NCI-H1092 treated with DMSO at 0.1 percent for 48 hours (cell line): ENCODE results near the gene WNT7A.
A peak's percentile ranks its signal among the peaks of the same experiment; 100 is the strongest.

ENCODE experiments used
- DNase-seq: peaks from one replicate; lab custom pipeline; 2025; lab: John Stamatoyannopoulos, UW

The WNT7A gene

GRCh38 chr3:13770170-13771169 lies 109.4 kb downstream of the WNT7A start:
- DNase-seq: no peak

- no peak for DNase-seq
Observed at GRCh38 chr3:13769422-13769821, 110.4 kb downstream of the WNT7A start.

GRCh38 chr3:13768453-13768852 lies 111.4 kb downstream of the WNT7A start:
- DNase-seq: no peak

DNA sequence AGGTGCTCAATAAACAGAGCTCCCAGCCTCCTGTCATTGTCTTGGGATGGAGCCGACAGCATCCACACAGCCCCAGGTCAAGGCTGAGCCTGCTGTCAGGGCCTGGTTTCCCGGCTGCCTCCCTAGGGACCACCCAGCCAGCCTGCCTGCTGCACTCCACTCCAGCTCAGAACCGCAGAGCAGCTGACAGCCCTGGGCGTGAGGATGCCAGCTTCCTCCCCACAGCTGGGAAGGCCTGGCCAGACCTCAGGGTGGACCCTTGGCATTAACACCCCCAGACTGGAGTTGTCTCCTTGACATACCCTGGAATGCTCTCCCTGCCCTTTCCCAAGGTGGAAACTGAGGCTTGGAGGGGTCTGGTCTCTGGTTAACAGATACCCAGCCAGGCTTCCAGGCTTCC lies 112.0 kb downstream of the WNT7A start:
- DNase-seq: peak; percentile 6

DNA sequence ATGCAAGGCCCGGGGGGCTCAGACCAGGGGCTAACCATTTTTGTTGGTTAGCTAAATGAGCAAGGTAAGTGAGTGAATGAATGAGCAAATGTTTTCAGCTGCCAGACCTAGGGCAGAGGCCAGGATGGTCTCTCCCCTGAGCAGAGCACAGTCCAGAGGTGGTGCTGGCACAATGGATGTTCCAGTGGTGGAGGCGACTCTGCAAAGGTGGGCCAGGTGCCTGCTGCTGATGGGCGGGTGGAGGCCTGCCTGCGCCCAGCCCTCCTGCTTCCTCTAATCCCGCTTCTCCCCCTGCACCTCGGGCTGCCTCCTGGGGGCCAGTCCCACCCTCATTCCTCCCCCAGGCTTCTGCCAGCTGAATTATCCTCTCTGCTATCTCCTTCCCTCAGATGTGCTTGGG lies 112.8 kb downstream of the WNT7A start:
- no peak for DNase-seq
